ENCODE data around the gene GNAT1. TPM values are rescaled to one million over a fixed set of nuclear protein-coding genes. Genes with fewer than 3 reads are reported as not detected.
A peak's percentile ranks its signal among the peaks of the same experiment; 100 is the strongest.

The GNAT1 gene
- total and polyA plus RNA-seq, 2 of the 13 experiments (the other 11 are each of a cell fraction or from before 2014, with no cell fraction given): 0.15 TPM; not detected in 1

GRCh38 chr3:50195501-50196252, 4.3 kb downstream of the GNAT1 start (continued):
- TF ChIP-seq, protein P1, sequence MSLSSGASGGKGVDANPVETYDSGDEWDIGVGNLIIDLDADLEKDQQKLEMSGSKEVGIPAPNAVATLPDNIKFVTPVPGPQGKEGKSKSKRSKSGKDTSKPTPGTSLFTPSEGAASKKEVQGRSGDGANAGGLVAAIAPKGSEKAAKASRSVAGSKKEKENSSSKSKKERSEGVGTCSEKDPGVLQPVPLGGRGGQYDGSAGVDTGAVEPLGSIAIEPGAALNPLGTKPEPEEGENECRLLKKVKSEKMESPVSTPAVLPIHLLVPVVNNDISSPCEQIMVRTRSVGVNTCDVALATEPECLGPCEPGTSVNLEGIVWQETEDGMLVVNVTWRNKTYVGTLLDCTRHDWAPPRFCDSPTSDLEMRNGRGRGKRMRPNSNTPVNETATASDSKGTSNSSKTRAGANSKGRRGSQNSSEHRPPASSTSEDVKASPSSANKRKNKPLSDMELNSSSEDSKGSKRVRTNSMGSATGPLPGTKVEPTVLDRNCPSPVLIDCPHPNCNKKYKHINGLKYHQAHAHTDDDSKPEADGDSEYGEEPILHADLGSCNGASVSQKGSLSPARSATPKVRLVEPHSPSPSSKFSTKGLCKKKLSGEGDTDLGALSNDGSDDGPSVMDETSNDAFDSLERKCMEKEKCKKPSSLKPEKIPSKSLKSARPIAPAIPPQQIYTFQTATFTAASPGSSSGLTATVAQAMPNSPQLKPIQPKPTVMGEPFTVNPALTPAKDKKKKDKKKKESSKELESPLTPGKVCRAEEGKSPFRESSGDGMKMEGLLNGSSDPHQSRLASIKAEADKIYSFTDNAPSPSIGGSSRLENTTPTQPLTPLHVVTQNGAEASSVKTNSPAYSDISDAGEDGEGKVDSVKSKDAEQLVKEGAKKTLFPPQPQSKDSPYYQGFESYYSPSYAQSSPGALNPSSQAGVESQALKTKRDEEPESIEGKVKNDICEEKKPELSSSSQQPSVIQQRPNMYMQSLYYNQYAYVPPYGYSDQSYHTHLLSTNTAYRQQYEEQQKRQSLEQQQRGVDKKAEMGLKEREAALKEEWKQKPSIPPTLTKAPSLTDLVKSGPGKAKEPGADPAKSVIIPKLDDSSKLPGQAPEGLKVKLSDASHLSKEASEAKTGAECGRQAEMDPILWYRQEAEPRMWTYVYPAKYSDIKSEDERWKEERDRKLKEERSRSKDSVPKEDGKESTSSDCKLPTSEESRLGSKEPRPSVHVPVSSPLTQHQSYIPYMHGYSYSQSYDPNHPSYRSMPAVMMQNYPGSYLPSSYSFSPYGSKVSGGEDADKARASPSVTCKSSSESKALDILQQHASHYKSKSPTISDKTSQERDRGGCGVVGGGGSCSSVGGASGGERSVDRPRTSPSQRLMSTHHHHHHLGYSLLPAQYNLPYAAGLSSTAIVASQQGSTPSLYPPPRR (CRISPR knock-in tag; IDR thresholded peaks at IDR 0.05; ENCODE audit: borderline replicate concordance): peak; percentile 84
- TF ChIP-seq MEIS1 (CRISPR knock-in tag; IDR thresholded peaks at IDR 0.05; ENCODE audit: borderline replicate concordance): peak; percentile 98
- TF ChIP-seq, protein P2, sequence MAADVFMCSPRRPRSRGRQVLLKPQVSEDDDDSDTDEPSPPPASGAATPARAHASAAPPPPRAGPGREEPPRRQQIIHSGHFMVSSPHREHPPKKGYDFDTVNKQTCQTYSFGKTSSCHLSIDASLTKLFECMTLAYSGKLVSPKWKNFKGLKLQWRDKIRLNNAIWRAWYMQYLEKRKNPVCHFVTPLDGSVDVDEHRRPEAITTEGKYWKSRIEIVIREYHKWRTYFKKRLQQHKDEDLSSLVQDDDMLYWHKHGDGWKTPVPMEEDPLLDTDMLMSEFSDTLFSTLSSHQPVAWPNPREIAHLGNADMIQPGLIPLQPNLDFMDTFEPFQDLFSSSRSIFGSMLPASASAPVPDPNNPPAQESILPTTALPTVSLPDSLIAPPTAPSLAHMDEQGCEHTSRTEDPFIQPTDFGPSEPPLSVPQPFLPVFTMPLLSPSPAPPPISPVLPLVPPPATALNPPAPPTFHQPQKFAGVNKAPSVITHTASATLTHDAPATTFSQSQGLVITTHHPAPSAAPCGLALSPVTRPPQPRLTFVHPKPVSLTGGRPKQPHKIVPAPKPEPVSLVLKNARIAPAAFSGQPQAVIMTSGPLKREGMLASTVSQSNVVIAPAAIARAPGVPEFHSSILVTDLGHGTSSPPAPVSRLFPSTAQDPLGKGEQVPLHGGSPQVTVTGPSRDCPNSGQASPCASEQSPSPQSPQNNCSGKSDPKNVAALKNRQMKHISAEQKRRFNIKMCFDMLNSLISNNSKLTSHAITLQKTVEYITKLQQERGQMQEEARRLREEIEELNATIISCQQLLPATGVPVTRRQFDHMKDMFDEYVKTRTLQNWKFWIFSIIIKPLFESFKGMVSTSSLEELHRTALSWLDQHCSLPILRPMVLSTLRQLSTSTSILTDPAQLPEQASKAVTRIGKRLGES (CRISPR knock-in tag; IDR thresholded peaks at IDR 0.05; ENCODE audit: borderline replicate concordance): peak; percentile 12; the same call in 1 of the 2 replicates
- TF ChIP-seq ZSCAN25 (CRISPR knock-in tag; IDR thresholded peaks at IDR 0.05): peak; percentile 56; the same call in 1 of the 2 replicates
- peak; percentile 59 for TF ChIP-seq KDM4B (CRISPR knock-in tag; IDR thresholded peaks at IDR 0.05)
- TF ChIP-seq PLRG1 (conservative IDR thresholded peaks at IDR 0.05): no peak
- peak; percentile 73 for TF ChIP-seq UBTF (CRISPR knock-in tag; IDR thresholded peaks at IDR 0.05)
- TF ChIP-seq ZNF430 (CRISPR knock-in tag; IDR thresholded peaks at IDR 0.05): peak; percentile 48; the same call in 1 of the 2 replicates
- peak; percentile 57 for TF ChIP-seq DMAP1 (CRISPR knock-in tag; IDR thresholded peaks at IDR 0.05)
- no peak for TF ChIP-seq ZNF562 (CRISPR knock-in tag; IDR thresholded peaks at IDR 0.05; ENCODE audit: borderline replicate concordance)
- TF ChIP-seq SIX1 (CRISPR knock-in tag; IDR thresholded peaks at IDR 0.05; ENCODE audit: borderline replicate concordance): no peak
- TF ChIP-seq, protein P3, sequence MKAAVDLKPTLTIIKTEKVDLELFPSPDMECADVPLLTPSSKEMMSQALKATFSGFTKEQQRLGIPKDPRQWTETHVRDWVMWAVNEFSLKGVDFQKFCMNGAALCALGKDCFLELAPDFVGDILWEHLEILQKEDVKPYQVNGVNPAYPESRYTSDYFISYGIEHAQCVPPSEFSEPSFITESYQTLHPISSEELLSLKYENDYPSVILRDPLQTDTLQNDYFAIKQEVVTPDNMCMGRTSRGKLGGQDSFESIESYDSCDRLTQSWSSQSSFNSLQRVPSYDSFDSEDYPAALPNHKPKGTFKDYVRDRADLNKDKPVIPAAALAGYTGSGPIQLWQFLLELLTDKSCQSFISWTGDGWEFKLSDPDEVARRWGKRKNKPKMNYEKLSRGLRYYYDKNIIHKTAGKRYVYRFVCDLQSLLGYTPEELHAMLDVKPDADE (CRISPR knock-in tag; IDR thresholded peaks at IDR 0.05): 0 out of 2 replicates have a peak, but pooled peaks have one; percentile 16
- TF ChIP-seq, protein P4, sequence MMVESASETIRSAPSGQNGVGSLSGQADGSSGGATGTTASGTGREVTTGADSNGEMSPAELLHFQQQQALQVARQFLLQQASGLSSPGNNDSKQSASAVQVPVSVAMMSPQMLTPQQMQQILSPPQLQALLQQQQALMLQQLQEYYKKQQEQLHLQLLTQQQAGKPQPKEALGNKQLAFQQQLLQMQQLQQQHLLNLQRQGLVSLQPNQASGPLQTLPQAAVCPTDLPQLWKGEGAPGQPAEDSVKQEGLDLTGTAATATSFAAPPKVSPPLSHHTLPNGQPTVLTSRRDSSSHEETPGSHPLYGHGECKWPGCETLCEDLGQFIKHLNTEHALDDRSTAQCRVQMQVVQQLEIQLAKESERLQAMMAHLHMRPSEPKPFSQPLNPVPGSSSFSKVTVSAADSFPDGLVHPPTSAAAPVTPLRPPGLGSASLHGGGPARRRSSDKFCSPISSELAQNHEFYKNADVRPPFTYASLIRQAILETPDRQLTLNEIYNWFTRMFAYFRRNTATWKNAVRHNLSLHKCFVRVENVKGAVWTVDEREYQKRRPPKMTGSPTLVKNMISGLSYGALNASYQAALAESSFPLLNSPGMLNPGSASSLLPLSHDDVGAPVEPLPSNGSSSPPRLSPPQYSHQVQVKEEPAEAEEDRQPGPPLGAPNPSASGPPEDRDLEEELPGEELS (CRISPR knock-in tag; IDR thresholded peaks at IDR 0.05): peak; percentile 87
- TF ChIP-seq TCF7L2 (IDR thresholded peaks at IDR 0.05; ENCODE audit: low read depth, low read length): no peak

All from HepG2 (cell line).